Common myeloid progenitor, CD34-positive (primary cell): ENCODE results near the gene EPN2.

ENCODE experiments used
- CTCF ChIA-PET: fragments of 350-600 bp; sonication (Branson Sonifier 250); formaldehyde crosslinking; loops from one replicate; lab custom pipeline; 2021; ENCODE audit warnings: antibody characterized with exemption; lab: Charles Lee
- POLR2A ChIA-PET: fragments of 350-600 bp; sonication (Branson Sonifier 250); formaldehyde crosslinking; loops from one replicate; lab custom pipeline; 2021; ENCODE audit warnings: antibody characterized with exemption; lab: Charles Lee
- DNase-seq, 3 donors: peaks; one replicate each; pipeline versions ENCODE4 v3.0.0 to v3.0.0-alpha.2; 2013
- H3K27ac ChIP-seq, 2 experiments: 1 replicate in 1 of 2; 2 replicates in 1 of 2; pipeline ENCODE4 v1.7.0; 2013; ENCODE audit warnings: inconsistent platforms in 2 of 2, low read length in 2 of 2, mild to moderate bottlenecking in 2 of 2, low read depth in 1 of 2, moderate library complexity in 1 of 2; ENCODE audit not compliant: severe bottlenecking in 2 of 2, insufficient read depth in 1 of 2, poor library complexity in 1 of 2
- H3K27me3 ChIP-seq, 5 experiments: replicated peaks in 2 of 5; 1 replicate in 3 of 5; 2 replicates in 2 of 5; pipeline versions ENCODE4 v1.6.1 to v1.7.0; 2013; ENCODE audit warnings: low read length in 4 of 5, mild to moderate bottlenecking in 2 of 5, moderate library complexity in 2 of 5, inconsistent platforms in 1 of 5; ENCODE audit not compliant: insufficient read depth in 5 of 5, control insufficient read depth in 4 of 5
- H3K36me3 ChIP-seq, 4 experiments: 1 replicate in 2 of 4; 2 replicates in 2 of 4; pipeline versions ENCODE4 v1.6.1 to v1.7.0; 2013; ENCODE audit warnings: low read length in 3 of 4, control low read depth in 1 of 4, mild to moderate bottlenecking in 1 of 4; ENCODE audit not compliant: control insufficient read depth in 4 of 4, insufficient read depth in 4 of 4
- H3K4me1 ChIP-seq, 4 experiments: 1 replicate in 3 of 4; 2 replicates in 1 of 4; pipeline versions ENCODE4 v1.6.1 to v1.7.1; 2013; ENCODE audit warnings: low read length in 3 of 4, mild to moderate bottlenecking in 3 of 4, control low read depth in 1 of 4, inconsistent platforms in 1 of 4, moderate library complexity in 1 of 4; ENCODE audit not compliant: control insufficient read depth in 4 of 4, insufficient read depth in 4 of 4; ENCODE audit errors: control extremely low read depth in 1 of 4
- H3K4me3 ChIP-seq, 7 experiments: 1 replicate in 4 of 7; 2 replicates in 3 of 7; pipeline versions ENCODE4 v1.5.1 to v1.7.0; 2013; ENCODE audit warnings: mild to moderate bottlenecking in 7 of 7, low read length in 6 of 7, moderate library complexity in 6 of 7, inconsistent platforms in 2 of 7, low read depth in 2 of 7, control low read depth in 1 of 7; ENCODE audit not compliant: insufficient read depth in 4 of 7, control insufficient read depth in 1 of 7; ENCODE audit errors: extremely low read depth in 1 of 7
- H3K9me3 ChIP-seq, 5 experiments: 1 replicate in 4 of 5; 2 replicates in 1 of 5; pipeline versions ENCODE4 v1.6.1 to v1.7.1; 2013; ENCODE audit warnings: low read length in 4 of 5, mild to moderate bottlenecking in 2 of 5, inconsistent platforms in 1 of 5, low read depth in 1 of 5, moderate library complexity in 1 of 5; ENCODE audit not compliant: control insufficient read depth in 4 of 5, insufficient read depth in 2 of 5; ENCODE audit errors: control extremely low read depth in 1 of 5
- WGBS: methylation state at CpG from one replicate; pipeline ENCODE4 v1.1.5; 2013; ENCODE audit not compliant: insufficient coverage; 5-methylcytosine and 5-hydroxymethylcytosine counted together

The EPN2 gene

DNA sequence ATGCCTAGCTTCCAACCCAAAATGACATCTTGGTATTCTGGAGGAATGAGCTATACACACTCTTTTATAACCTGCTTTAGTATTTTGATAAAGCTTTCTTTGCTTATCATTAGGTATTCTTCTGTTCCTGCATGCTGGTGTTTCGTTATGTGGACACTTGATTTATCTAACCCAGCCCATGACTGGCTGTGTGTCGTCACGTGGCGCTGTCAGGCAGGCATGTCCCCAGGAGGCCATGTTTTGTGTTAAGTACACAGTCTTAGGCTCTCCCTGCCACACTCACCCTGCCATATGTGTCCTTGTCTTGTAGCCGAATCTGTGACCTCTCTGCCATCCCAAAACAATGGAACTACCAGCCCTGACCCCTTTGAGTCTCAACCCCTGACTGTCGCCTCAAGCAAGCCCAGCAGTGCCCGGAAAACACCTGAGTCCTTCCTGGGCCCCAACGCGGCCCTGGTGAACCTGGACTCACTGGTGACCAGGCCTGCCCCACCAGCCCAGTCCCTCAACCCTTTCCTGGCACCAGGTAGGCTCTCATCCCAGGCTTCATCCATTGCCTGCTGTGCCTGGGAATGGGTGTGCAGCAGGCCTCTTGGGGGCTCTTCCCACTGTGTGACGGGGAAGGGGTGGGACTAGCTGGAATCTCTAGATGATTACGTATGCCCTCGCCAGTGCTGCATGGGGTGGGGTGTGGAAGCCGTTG, 94.5 kb downstream of the EPN2 start:
- ChIA-PET CTCF (interaction anchor here (0.6 to 1.7 kb wide), 3 partner anchors 15 to 1726 kb away, joined by 3 to 4 read pairs (median 3); no protein-coding TSS in a partner anchor), POLR2A (no interaction called here)
- Histone ChIP-seq H3K36me3 (no peaks in the 10 kb centered on the region), H3K9me3 (no peaks in the 10 kb centered on the region), H3K4me3 (no peak overlapping the region), H3K4me1 (no peaks in the 10 kb centered on the region), H3K27ac (no peak overlapping the region), H3K27me3 (peaks cover 0 to 61% (median 14%) of the 10 kb centered on the region in 5 experiments)
- DNase-seq, result no peak
- 91% methylated on average over 12 of the region's 13 CpGs for WGBS

DNA sequence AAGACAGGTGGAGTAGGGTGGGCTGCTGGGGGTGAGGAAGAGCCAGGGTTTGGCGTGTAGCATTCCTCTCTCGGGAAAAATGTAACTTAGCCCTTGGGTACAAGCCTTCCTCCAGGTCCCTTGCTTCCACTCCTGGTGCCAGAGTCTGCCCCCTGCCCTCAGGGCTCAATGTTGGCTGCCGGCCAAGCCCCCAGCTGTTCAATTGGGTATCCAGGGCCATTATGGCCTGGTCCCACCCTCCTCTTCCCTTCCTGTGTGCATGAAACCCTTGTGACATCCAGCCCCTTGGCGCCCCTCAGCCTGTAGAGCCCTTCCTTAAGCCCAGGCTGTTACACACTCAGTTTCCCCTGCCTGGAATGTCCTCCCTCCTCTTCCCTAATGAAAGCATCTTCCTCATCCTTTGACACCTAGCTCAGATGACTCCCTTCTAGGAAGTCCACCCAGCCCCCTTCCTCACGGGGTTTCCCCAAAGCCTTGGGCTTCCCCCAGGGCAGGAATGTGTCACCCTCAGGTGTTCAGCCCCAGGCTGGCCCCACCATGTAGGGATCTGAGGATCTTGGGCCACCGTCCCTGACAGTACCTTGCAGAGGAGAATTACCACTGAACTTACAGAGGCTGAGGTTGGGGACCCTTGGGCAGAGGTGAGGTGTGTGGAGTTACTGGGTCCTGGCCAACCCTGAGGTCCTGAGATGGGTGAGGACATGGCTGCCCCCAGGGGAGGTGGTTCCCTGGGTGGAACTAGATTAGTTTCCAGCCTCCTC, 95.4 kb downstream of the EPN2 start:
- ChIA-PET POLR2A (no interaction called here), CTCF (interaction anchor here (1.2 kb wide), 1 partner anchor 9 kb away, joined by 3 read pairs; no protein-coding TSS in a partner anchor)
- Histone ChIP-seq H3K36me3 (no peaks in the 10 kb centered on the region), H3K4me1 (no peaks in the 10 kb centered on the region), H3K27ac (no peak overlapping the region), H3K9me3 (no peaks in the 10 kb centered on the region), H3K27me3 (peaks cover 0 to 65% (median 20%) of the 10 kb centered on the region in 5 experiments), H3K4me3 (no peak overlapping the region)
- DNase-seq, result no peak
- WGBS, result 100% methylated on average over 4 of the region's 6 CpGs

DNA sequence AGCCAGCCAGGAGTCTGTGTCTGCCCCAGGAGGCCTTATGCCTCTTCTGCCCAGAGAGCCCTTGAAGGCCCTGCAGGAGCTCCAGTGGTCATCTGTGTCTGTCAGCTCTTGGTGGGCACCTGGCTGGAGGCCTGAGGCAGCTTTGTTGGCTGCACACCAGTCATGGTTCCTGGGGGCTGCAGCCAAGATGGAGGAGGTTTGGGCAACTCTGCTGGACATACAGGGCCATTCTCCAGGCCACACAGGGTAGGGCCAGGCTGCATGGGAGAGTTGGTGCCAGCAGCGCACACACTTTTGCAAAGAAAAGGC, 95.9 kb downstream of the EPN2 start:
- 100% methylated on average over 1 of the region's 1 CpG for WGBS
- no peaks in the 10 kb centered on the region for H3K4me1 ChIP-seq
- H3K9me3 ChIP-seq, result no peaks in the 10 kb centered on the region
- H3K4me3 ChIP-seq, result no peak overlapping the region
- H3K27ac ChIP-seq, result no peak overlapping the region
- no peaks in the 10 kb centered on the region for H3K36me3 ChIP-seq
- ChIA-PET CTCF (interaction anchor here (1.2 kb wide), 1 partner anchor 9 kb away, joined by 3 read pairs; no protein-coding TSS in a partner anchor), POLR2A (no interaction called here)
- DNase-seq, result no peak
- H3K27me3 ChIP-seq, result peaks cover 0 to 68% (median 24%) of the 10 kb centered on the region in 5 experiments

DNA sequence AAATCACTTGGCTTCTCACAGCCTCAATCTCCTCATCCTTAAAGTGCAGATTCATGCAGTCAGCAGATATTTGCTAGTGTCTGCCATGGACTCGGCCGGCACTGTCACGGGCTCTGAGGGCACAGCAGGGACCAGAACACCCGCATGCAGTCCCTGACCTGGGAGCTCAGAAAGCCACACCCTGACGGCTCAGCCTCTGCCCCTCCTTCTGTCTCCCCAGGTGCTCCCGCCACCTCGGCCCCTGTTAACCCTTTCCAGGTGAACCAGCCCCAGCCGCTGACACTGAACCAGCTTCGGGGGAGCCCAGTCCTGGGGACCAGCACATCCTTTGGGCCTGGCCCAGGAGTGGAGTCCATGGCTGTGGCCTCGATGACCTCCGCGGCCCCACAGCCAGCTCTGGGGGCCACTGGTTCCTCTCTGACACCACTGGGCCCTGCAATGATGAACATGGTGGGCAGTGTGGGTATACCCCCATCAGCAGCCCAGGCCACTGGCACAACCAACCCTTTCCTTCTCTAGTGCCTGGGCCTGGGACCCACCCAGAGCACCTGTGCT, 96.6 kb downstream of the EPN2 start:
- Histone ChIP-seq H3K27ac (no peak overlapping the region), H3K4me3 (no peak overlapping the region), H3K4me1 (no peaks in the 10 kb centered on the region), H3K27me3 (peaks cover 0 to 65% (median 25%) of the 10 kb centered on the region in 5 experiments), H3K36me3 (no peaks in the 10 kb centered on the region), H3K9me3 (no peaks in the 10 kb centered on the region)
- CTCF ChIA-PET, result interaction anchor here (0.6 to 1.2 kb wide), 3 partner anchors 10 to 40 kb away, joined by 3 read pairs; no protein-coding TSS in a partner anchor
- over 99% methylated on average over 9 of the region's 12 CpGs for WGBS
- POLR2A ChIA-PET, result no interaction called here
- DNase-seq, result no peak

DNA sequence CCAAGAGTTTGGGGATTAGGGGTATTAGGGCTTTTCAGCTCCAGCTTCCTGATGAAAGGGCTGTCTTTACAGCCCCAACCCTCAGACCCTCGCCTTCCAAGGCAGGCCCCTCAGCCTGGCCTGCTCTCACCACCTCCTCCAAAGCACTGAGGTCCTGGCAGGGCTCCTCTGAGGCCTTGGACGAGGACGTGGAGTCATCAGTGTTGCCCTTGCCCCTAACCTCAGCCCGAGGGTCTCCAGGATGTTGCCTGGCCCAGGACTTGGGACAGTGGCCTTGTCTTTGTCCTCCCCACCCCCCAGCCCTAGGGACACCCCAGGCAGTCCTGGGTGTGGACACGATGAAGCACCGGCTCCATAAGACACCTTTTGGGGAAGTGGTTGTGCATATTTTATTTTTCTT, 97.2 kb downstream of the EPN2 start:
- WGBS, result 91% methylated on average over 3 of the region's 6 CpGs
- H3K27me3 ChIP-seq, result peaks cover 0 to 66% (median 29%) of the 10 kb centered on the region in 5 experiments
- no peaks in the 10 kb centered on the region for H3K36me3 ChIP-seq
- no peaks in the 10 kb centered on the region for H3K4me1 ChIP-seq
- ChIA-PET CTCF (interaction anchor here (1.0 kb wide), 1 partner anchor 12 kb away, joined by 3 read pairs; no protein-coding TSS in a partner anchor), POLR2A (no interaction called here)
- no peaks in the 10 kb centered on the region for H3K9me3 ChIP-seq
- H3K4me3 ChIP-seq, result no peak overlapping the region
- DNase-seq, result no peak
- no peak overlapping the region for H3K27ac ChIP-seq

DNA sequence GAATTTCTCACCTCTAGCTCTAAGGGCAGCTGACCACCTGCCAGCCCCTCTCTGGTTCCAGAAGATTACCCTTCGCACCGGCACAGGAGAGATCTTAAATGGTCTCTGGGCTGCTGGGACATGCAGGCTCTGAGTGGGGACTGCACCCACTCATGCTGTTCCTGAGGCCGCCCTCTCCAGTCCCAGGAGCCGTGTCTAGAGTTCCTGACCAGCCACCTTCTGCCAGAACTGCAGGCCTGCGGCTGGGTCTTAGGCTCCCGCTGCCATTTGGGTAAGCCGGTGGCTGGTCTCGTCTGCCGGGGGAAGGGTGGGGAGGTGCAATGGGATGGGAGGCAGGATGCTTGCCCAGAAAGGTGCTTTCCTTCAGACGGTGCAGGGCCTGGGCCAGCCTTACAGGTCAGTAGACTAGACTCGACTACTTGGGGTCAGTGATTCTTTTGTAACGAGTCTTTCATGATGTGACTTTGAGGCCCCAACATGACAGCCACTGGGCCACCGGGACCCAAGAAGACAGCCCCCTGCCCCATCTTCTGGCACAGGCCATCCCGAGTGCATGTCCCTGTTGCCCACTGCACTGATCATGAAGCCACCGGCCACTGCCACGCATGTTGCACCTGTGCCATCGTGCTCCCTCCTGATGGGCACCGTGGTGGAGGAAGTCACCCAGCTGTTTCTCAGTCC, 98.9 kb downstream of the EPN2 start:
- Histone ChIP-seq H3K4me3 (no peak overlapping the region), H3K9me3 (no peaks in the 10 kb centered on the region), H3K27me3 (peaks cover 0 to 74% (median 30%) of the 10 kb centered on the region in 5 experiments), H3K36me3 (no peaks in the 10 kb centered on the region), H3K27ac (no peak overlapping the region), H3K4me1 (no peaks in the 10 kb centered on the region)
- POLR2A ChIA-PET, result no interaction called here
- DNase-seq, result no peak
- CTCF ChIA-PET, result interaction anchor here (0.9 to 2.6 kb wide), 3 partner anchors 14 to 24 kb away, joined by 3 to 10 read pairs (median 3); no protein-coding TSS in a partner anchor
- WGBS, result 92% methylated on average over 14 of the region's 18 CpGs
